HG02840 (cell line): ENCODE data around the gene FSTL4.

Source experiments
- ATAC-seq: cut with Tn5 transposase; IDR thresholded peaks from one replicate; pipeline ENCODE4 v1.9.1; 2021; ENCODE audit warnings: mild to moderate bottlenecking, moderate library complexity, moderate number of reproducible peaks; ENCODE audit not compliant: unreplicated experiment, low FRiP score

Gene FSTL4

GRCh38 chr5:133309984-133310621, 302.2 kb downstream of the FSTL4 start:
- no peak for ATAC-seq

GRCh38 chr5:133309166-133309795, 303.1 kb downstream of the FSTL4 start:
- no peak for ATAC-seq

- no peak for ATAC-seq
These were observed 305.1 kb downstream of the FSTL4 start for GRCh38 chr5:133307275-133307674.

GRCh38 chr5:133304707-133305216, 307.6 kb downstream of the FSTL4 start:
- no peak for ATAC-seq

- ATAC-seq = no peak
These were observed 308.2 kb downstream of the FSTL4 start for GRCh38 chr5:133304178-133304577.

GRCh38 chr5:133303298-133303697, 309.0 kb downstream of the FSTL4 start:
- ATAC-seq = no peak

GRCh38 chr5:133299728-133300127, 312.6 kb downstream of the FSTL4 start:
- ATAC-seq = no peak

- ATAC-seq = no peak
These were observed 313.3 kb downstream of the FSTL4 start for GRCh38 chr5:133299021-133299420.

GRCh38 chr5:133298447-133298846, 313.9 kb downstream of the FSTL4 start:
- no peak for ATAC-seq

- no peak for ATAC-seq
These were observed 315.0 kb downstream of the FSTL4 start for GRCh38 chr5:133297293-133297692.

GRCh38 chr5:133296624-133297023, 315.7 kb downstream of the FSTL4 start:
- no peak for ATAC-seq

- ATAC-seq = no peak
These were observed 316.8 kb downstream of the FSTL4 start for GRCh38 chr5:133295520-133295919.

- no peak for ATAC-seq
These were observed 318.0 kb downstream of the FSTL4 start for GRCh38 chr5:133294380-133294779.

- ATAC-seq = no peak
These were observed 318.4 kb downstream of the FSTL4 start for GRCh38 chr5:133293960-133294359.

GRCh38 chr5:133292300-133292699, 320.0 kb downstream of the FSTL4 start:
- no peak for ATAC-seq

GRCh38 chr5:133291524-133291923, 320.8 kb downstream of the FSTL4 start:
- ATAC-seq = no peak

GRCh38 chr5:133290669-133291240, 321.6 kb downstream of the FSTL4 start:
- ATAC-seq = no peak

- no peak for ATAC-seq
These were observed 322.5 kb downstream of the FSTL4 start for GRCh38 chr5:133289686-133290367.

GRCh38 chr5:133287500-133287899, 324.8 kb downstream of the FSTL4 start:
- ATAC-seq = no peak

- no peak for ATAC-seq
These were observed 325.9 kb downstream of the FSTL4 start for GRCh38 chr5:133286483-133286882.

- no peak for ATAC-seq
These were observed 326.7 kb downstream of the FSTL4 start for GRCh38 chr5:133285583-133286021.
